Sciatic nerve (tissue), 2 donors: ENCODE data around the gene RARA. TPM values are rescaled to one million over a fixed set of nuclear protein-coding genes. Genes with fewer than 3 reads are reported as not detected.
"Not testable (repeated sequence)": the region's sequence is repeated elsewhere in the genome, so short reads cannot be mapped to it uniquely, and the experiment has no call there.

Experiments
- ATAC-seq: fragments of 200-7000 bp; cut with Tn5 transposase; one replicate; pipeline ENCODE4 v1.9.1; 2020; ENCODE audit warnings: mild to moderate bottlenecking, moderate library complexity
- DNase-seq: peaks from one replicate; pipeline ENCODE4 v3.0.0-alpha.2; 2020; ENCODE audit warnings: low spot score
- intact Hi-C: fragments of 100-400 bp; cut with DNase I; formaldehyde crosslinking; loops from one replicate; pipeline ENCODE4 v1.14.2; 2022
- total RNA-seq: library from RNA; stranded (reverse); fragmentation: NEBNext Ultra II Directional; extraction: Animal tissue kit (Norgen Biotek cat#: 25700); gene quantifications from one replicate; pipeline ENCODE4 v1.2.1, GENCODE V29; 2021
- donor health status: DM: no; HTN: no; CAD: no.
- donor health status: DM: no; HTN: no; CAD: no.

The RARA gene
- total RNA-seq, 1 donor from 2014 or later: 74.4 TPM

DNA sequence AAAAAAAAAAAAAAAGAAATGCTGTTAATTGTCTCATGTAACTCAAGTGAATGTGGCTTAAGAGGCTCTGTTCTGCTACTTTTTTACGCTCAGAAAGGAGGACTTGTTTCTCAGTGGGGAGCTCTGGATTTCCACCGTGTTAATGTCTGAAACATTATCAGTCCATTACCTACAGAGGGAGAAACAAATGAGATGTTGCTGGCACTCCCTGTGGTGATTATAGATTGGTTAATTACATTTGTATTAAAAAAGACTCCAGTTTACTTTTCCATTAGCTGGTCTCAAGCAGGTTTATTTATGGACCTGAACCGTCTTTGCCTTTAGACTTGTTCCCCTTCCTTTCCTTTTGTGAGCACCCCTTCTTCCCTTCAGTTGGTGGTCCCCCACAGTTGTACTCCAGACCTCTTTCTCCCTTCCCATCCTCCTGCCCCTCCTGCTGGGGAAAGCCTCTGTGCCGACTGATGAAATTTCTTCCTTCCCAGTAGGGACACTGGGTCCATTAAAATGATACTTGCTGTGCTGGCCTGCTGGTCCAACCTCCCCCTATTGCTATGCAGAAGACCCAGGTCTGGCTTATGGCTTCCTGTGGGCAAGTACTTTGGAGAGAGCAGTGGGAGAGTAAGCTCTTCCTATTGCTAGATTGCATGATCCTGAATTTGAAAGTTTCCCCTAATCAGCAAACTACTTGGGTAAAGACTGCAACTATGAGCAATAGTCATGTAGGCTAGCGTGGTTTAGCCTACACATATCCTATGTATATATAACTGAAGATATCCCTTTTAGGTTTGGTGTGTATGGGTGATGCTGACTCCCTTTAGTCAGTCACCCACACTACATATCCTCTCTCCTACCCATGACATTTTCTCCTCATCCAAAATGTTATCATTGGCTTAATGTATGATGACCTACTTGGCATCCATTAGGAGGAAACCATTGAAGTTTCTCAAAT is 13.2 kb upstream of the RARA start:
- intact Hi-C loops: no loop called here
- DNase-seq: peak; percentile 41
- ATAC-seq: no peak

DNA sequence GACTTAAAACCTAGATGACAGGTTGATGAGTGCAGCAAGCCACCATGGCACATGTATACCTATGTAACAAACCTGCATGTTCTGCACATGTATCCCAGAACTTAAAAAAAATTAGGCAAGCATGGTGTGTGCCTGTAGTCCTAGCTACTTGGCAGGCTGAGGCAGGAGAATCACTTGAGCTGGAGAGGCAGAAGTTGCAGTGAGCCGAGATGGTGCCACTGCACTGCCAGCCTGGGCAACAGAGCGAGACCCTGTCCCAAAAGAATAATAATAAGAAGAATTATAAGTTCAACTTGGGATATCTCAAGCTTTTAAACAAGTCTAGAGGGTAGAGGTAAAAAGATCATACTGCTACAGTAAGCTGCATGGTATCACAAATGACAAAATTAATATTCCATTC is 11.5 kb upstream of the RARA start:
- no peak for ATAC-seq
- intact Hi-C loops: no loop called here

DNA sequence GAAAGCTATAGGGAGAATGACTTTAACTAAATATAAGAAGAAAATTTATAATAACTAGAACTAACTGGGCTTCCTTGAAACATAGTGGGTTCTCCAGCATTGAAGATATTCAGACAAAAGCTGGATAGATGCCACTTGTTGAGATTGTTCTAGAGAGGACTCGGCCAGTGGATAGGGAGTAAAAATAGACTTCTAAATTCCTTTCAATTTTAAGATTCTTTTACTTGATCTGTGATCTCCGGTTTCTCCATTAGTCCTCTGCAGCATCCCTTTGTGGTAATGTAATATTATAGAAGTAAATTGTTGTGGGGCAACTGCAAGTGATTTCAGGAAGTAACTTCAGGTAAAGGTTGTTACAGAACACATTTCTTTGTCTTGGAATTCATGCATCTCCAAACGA is 10.3 kb upstream of the RARA start:
- no peak for ATAC-seq
- DNase-seq: no peak
- intact Hi-C loops: no loop called here

More for the DNA sequence above, 11.5 kb upstream of the RARA start:
- no peak for DNase-seq

DNA sequence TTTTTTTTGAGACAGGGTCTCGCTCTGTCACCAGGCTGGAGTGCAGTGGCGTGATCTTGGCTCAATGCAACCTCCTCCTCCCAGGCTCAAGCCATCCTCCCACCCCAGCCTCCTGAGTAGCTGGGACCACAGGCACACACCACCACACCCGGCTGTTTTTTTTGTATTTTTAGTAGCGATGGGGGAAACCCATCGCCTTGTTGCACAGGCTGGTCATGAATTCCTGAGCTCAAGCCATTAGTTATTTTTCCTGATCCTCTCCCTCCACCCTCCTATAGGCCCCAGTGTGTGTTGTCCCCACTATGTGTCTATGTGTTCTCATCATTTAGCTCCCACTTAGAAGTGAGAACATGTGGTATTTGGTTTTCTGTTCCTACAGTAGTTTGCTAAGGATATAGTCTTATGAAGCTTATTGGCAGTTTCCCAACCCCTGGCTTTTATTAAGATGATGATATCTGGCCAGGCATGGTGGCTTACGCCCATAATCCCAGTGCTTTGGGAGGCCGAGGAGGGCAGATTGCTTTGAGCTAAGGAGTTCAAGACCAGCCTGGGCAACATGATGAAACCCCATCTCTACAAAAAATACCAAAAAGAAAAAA is 9.7 kb upstream of the RARA start:
- ATAC-seq, intact Hi-C loops: not testable (repeated sequence)
- peak; percentile 40 for DNase-seq

DNA sequence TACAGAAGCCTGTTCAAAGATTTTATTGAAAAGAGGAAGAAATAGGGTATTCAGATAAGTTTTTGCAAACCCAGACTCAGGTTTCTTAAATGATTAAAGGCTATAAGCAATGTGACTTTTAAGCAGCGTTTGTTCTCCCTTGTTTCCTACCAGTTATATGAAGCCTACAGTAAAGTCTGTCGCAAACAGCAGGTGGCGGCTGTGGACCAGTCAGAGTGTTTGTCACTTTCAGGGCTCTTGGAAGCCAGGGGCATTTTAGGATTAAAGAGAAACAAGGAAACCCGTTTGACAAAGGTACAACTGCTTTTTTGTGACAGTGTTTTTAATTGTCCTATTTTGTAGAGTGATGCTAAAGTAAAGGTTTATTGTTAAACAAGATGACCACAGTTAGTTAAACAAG is 7.7 kb upstream of the RARA start:
- ATAC-seq (no peak), DNase-seq (peak; percentile 41)
- intact Hi-C loops: loop anchor here (10.0 kb wide), 1 partner anchor 253 kb away; no protein-coding TSS in a partner anchor

DNA sequence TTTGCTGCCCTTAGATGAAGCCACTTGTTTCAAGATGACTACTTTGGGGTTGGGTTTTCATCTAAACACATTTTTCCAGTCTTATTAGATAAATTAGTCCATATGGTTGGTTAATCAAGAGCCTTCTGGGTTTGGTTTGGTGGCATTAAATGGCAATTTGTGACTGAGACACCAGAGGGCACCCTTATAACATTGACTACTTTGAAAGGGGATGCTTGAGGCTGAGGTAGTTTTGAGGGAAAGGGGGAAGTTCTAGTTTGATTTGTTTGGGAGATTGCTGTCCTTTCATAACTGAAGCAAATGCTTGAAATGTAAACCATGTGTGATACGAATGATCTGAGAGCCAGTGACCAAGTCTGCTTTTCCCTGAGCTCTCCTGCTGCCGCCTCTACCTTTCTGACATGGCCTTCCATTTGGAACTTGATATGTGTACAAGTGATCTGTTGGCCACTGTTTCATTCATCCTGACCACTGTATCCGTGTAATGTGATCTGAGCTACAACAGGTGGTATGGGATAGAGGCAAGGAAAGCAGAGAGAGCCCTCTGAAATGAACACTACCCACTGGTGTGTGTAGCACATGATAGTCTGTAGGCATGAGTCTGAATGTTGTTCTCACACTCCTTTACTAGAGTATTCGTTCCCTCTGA is 5.8 kb upstream of the RARA start:
- intact Hi-C loops: loop anchor here (2.0 to 10.0 kb wide), 2 partner anchors 52 to 252 kb away; no protein-coding TSS in a partner anchor
- peak; percentile 63 for DNase-seq
- ATAC-seq: peak; percentile 66

DNA sequence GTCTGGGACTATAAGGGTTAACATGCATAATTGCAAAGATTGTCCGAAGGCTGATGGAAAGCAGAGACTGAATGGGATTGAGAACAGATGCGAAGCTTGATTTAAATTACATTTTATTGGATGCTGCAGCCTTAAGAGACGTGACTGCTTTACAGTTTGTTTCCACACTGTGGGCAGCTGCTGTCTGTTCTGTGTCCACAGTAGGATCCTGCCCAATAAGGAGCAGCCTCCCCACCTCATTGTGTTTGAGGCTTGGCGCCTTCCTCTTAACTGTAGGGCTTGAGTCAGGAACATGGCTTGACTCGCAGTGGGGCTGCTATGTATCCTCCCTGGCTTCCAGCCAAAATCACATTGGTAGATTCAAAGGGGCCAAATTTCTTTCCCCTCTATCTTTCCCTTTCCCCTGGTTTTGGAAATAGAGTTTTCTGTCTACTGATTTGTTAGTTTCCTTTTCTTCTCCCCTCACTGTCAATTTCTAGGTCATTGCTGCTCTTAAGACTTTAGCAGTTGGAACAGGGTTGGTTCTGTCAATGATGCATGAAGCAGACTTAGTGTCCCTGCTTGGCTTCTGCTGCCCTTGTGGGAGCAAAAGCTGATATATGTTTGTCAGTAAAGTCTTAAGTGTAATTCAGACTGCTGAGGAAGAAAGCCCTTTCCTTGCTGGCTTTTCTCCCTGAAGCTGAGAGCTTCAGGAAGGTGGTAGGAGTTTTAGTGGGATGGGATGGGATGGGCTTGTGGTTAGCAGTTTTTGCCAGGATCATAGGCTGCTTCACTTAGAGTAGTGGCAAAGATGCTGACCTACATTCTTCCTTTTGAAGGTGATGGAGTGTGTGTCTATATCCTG is 5.0 kb upstream of the RARA start:
- intact Hi-C loops: loop anchor here (2.0 to 10.0 kb wide), 2 partner anchors 51 to 251 kb away; no protein-coding TSS in a partner anchor
- no peak for DNase-seq
- ATAC-seq: peak; percentile 42

DNA sequence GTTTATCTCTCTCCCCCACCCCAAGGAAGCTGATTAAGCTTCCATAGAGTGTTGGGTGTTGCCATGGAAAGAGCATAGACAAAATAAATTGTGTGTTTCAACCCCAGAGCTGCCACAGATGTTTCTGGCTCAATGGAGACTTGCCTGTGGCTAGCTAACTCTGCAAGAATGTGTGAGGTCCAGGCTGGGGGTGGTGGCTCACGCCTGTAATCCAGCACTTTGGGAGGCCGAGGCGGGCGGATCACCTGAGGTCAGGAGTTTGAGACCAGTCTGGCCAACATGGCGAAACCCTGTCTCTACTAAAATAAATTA is 4.5 kb upstream of the RARA start:
- intact Hi-C loops: loop anchor here (10.0 kb wide), 1 partner anchor 250 kb away; no protein-coding TSS in a partner anchor
- not testable (repeated sequence) for DNase-seq, ATAC-seq

DNA sequence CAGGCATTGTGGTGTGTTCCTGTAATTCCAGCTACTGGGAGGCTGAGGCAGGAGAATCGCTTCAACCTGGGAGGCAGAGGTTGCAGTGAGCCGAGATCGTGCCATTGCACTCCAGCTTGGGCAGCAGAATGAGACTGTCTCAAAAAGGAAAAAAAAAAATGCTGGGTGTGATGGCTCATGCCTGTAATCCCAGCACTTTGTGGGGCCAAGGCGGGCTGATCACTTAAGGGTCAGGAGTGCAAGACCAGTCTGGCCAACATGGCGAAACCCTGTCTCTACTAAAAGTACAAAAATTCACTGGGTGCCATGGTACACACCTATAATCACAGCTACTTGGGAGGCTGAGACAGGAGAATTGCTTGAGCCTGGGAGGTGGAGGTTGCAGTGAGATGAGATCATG is 4.1 kb upstream of the RARA start:
- DNase-seq, ATAC-seq: not testable (repeated sequence)
- intact Hi-C loops: loop anchor here (10.0 kb wide), 1 partner anchor 250 kb away; no protein-coding TSS in a partner anchor

DNA sequence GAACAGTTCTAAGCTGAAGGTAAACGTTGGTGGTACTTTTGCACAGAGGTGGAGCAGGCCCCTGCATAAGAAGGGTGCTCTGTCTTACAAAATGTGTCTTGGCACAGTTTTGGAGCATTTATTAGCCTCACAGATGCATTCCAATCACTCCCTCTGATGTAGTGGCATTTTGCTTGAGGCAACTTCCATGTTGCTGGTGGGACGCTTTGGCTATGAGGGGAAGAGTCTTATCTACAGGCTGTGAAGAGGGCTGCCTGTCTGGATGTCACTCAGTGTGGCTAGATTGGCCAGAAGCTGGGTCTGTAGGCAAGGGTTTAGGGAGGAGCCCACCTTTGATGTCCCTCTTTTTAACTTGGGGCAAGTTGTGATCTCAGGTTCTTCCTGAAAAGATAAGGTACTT is 2.6 kb upstream of the RARA start:
- intact Hi-C loops: loop anchor here (10.0 kb wide), 1 partner anchor 248 kb away; no protein-coding TSS in a partner anchor
- no peak for DNase-seq
- ATAC-seq: no peak

DNA sequence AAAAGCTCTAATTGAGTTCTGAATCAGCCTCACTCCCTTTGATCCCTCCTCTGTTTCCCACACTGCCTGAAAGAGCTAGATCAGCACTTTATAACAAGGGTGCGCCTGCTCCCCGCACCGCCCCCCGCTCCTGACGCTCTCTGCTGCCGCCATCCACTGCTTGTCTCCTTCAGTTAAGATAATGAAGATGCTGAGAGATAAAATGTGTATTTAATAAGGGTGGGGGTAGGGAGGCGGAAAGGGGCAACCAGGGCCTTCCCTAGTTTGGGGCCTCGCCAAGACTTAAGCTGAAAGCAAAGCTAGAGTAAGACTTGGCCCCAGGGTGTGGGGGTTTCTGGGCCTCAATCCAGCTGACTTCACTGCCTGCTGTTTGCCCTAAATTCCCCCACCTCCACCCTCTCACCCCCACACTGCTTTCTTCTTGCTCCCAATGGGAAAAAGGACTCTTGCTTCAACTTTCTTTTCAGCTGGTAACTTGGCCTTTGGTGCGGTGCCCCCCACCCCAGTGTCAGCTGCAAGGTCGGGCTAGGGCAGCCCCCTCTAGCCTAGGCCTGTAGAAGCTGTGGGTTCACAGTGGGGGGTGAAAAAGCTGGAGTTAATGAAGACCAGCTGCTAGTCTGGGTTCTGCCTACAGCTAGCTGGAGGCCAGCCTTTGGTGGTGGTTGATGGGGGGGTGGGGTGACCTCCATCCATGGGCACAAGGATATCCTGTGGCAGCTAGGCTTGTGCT is 1.8 kb upstream of the RARA start:
- intact Hi-C loops: loop anchor here (10.0 kb wide), 1 partner anchor 248 kb away; no protein-coding TSS in a partner anchor
- ATAC-seq (peak; percentile 67), DNase-seq (no peak)

DNA sequence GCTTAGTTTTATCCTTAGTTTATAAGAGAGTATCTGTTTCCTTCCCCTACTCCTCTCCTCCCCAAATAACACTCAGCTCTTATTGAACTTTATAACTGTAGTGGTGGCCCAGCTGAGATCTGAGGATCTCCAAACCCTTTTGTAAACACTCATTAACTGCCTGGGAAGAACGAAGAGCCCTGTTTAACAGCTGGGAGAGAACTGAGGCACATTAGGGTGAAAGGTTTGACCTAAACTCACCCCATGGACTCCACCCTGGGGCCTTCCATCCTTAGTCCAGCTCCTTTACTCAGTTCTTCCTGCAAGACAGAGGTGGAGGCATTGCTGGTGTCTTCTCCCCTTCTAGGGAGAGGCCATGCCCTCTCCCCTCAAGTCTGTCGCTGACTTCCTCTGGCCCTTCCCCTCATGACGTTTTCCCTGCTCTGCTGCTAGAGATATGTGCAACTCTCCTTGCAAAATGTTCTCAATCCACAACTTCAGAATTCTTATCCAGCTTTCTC is 1.2 kb upstream of the RARA start:
- intact Hi-C loops: loop anchor here (10.0 kb wide), 1 partner anchor 247 kb away; no protein-coding TSS in a partner anchor
- DNase-seq (no peak), ATAC-seq (peak; percentile 36)

DNA sequence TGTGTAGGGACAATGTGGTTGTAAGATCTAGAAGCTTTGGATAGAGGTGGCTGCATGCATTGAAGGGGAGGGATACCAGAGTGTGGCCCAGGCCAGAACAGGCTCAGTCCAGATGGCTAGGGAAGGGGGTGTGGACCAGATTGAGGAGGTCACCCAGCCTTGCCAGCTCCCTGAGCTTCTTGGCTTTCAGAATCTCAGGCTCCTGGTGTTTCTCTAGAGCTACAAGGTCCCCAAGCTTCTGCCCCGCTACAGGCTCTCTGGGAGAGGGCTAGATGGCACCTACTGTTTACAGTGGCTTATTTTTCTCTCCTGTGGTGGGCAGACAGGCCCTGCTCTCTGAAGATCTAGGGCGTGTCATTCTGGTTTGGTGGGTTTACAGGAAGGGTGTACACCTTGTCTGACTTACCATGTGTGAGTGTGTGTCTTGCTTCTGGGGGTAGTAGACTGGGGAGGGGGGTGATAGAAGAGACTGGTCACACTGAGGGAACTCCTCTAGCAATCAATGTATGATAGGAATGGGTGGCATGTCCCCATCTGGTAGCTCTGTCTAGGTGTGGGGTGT is 1.1 kb downstream of the RARA start:
- ATAC-seq: peak; percentile 17
- no peak for DNase-seq
- intact Hi-C loops: loop anchor here (10.0 kb wide), 1 partner anchor 245 kb away; no protein-coding TSS in a partner anchor

DNA sequence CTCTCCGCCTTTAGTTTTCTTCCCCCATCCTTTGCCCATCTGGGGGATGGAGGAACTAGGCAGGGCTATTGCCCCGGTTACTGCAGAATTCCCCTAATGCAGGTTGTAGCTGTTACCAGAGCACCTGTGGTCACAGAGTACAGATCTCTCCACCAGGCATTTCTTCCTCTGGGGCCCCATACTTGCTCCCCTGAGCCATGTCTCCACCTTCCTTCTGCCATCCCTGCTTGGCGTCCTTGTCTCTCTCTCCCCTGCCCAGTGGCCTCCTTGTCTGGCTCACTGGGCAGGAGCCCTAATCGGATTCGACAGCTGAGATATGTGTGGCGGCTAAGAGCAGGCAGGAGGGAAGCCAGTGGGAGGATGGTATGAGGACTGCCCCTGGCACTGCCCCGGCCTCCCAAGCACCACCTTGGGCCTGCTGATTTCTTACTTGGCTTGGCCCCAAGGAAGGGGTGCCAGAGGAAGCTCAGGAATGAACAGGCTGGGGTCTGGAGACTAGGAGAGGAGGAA is 2.0 kb downstream of the RARA start:
- ATAC-seq: no peak
- intact Hi-C loops: no loop called here

DNA sequence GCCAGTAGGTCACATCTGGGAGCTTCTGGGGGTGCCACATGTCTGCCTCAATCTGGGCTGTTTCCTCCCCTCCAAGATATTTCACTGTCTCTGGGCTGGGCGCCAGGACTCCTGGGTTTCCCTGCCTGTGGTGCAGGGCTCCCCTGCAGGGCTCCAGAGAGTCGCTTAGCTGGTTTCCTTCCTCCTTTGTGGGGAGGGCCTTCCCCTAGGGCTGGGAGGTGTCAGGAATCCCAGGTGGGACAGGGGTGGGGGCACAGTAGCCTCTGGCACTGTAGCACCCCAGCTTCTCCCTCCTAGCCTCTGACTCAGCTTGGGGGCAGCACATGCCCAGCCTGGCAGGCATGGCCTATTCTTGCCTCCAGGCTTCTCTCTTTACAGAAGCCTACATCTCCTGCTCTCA is 2.6 kb downstream of the RARA start:
- ATAC-seq (no peak), DNase-seq (peak; percentile 80)
- intact Hi-C loops: no loop called here

More for the DNA sequence above, 2.0 kb downstream of the RARA start:
- no peak for DNase-seq

DNA sequence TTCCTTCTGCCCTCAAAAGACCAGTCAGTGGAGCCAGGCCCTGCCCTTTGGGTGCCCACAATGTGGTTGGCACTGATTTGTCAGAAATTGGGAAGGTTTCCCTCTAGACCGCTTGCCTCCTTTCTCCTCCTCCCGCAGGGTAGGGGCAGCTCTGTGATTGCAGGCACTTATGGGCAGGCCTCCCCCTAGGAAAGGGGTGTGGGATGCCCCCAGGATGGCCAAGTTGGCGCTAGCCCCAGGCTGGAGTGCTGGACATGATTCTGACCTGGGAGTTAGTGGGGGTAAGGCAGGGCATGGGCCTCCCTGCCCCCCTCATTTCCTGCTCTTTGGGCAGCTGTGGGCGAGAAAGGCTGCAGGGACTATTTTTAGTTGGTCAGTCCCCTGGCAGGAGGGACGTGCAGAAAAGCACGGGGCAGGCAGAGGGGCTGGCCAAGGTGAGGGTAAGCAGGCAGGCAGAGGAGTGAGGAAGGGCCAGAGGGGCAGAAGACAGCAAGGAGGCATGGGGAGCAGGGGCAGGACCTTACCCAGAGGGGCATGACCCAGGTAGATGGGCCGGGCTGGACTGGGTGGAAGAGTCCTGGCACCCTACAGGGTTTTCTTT is 3.3 kb downstream of the RARA start:
- DNase-seq: no peak

More for the DNA sequence above, 3.3 kb downstream of the RARA start:
- no peak for ATAC-seq
- intact Hi-C loops: no loop called here
